AG04449 (cell line): ENCODE measurements around the gene FGFBP3.

ENCODE experiments used
- CTCF ChIA-PET: fragments of 350-600 bp; formaldehyde crosslinking; extraction: SDS; loops from one replicate; lab custom pipeline; 2021; ENCODE audit warnings: antibody characterized with exemption; lab: Yijun Ruan, JAX
- POLR2A ChIA-PET: fragments of 400-600, 350-600 bp; formaldehyde crosslinking; extraction: SDS; loops from one replicate; lab custom pipeline; 2020; ENCODE audit warnings: antibody characterized with exemption, inconsistent platforms; lab: Yijun Ruan, JAX
- DNase-seq: peaks from one replicate; pipeline ENCODE4 v3.0.0-alpha.2; 2010; ENCODE audit warnings: low read depth, low spot score
- H3K4me3 ChIP-seq: 2 replicates; pipeline ENCODE4 v1.5.1; 2011; ENCODE audit warnings: low read depth, mild to moderate bottlenecking, control low read depth, low read length
- TF ChIP-seq, protein P1 (sequence below): IDR thresholded peaks from one replicate; pipeline ENCODE4 v1.5.1; 2011; ENCODE audit warnings: mild to moderate bottlenecking, moderate library complexity, low read length, control low read depth, inconsistent platforms; ENCODE audit not compliant: insufficient read depth; ENCODE audit errors: missing control alignments

FGFBP3 gene

DNA sequence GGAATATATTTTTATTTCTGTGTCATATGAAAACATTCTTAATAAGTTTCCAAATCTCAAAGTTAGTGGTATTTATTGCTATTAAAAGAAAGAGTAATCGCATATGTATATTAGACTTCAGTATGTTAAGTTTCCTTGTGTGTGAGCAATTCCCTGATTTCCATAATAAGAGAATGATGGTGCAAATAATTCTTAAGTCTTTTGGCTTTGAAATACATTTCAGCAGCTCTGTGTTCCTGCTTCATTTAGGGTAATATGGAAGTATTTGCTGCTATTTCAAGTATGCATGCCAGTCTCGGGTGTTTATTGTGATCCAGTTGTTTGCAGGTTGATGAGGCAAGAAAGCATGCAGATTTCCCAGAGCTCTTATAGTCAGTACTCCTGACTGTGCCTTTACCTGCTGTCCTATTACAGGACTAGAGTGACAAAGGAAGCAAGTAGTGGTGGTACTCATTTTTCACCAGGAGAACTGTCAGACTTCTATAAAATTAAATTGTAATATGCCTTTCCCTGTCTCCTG, 43.7 kb downstream of the FGFBP3 start:
- POLR2A ChIA-PET: no interaction called here
- no peak overlapping the region for H3K4me3 ChIP-seq
- TF ChIP-seq, protein P1, sequence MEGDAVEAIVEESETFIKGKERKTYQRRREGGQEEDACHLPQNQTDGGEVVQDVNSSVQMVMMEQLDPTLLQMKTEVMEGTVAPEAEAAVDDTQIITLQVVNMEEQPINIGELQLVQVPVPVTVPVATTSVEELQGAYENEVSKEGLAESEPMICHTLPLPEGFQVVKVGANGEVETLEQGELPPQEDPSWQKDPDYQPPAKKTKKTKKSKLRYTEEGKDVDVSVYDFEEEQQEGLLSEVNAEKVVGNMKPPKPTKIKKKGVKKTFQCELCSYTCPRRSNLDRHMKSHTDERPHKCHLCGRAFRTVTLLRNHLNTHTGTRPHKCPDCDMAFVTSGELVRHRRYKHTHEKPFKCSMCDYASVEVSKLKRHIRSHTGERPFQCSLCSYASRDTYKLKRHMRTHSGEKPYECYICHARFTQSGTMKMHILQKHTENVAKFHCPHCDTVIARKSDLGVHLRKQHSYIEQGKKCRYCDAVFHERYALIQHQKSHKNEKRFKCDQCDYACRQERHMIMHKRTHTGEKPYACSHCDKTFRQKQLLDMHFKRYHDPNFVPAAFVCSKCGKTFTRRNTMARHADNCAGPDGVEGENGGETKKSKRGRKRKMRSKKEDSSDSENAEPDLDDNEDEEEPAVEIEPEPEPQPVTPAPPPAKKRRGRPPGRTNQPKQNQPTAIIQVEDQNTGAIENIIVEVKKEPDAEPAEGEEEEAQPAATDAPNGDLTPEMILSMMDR: no peak
- no peak for DNase-seq
- CTCF ChIA-PET: interaction anchor here (1.0 kb wide), 3 partner anchors 47 to 230 kb away, joined by 3 read pairs; no protein-coding TSS in a partner anchor

DNA sequence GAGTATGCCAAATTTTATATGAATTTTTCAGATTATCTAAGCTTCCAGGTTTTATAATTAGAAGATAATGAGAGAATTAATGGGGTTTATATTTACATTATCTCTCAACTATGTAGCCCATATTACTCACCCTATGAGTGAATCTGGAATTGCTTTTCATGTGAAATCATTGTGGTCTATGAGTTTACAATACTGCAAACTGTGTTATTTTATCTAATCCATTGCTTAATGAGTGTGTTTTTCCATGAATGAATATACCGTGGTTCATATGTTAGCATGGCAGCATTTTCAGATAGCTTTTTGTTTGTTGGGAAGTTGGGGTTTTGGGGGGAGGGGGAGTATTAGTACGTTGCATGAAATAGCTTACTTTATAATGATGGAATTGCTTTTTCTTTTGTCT, 44.5 kb downstream of the FGFBP3 start:
- no peak overlapping the region for H3K4me3 ChIP-seq
- TF ChIP-seq, protein P1: no peak
- ChIA-PET CTCF (interaction anchor here (1.0 kb wide), 3 partner anchors 48 to 229 kb away, joined by 3 read pairs; no protein-coding TSS in a partner anchor), POLR2A (interaction anchor here (1.2 kb wide), 1 partner anchor 44 kb away, joined by 3 read pairs; no protein-coding TSS in a partner anchor)
- no peak for DNase-seq

DNA sequence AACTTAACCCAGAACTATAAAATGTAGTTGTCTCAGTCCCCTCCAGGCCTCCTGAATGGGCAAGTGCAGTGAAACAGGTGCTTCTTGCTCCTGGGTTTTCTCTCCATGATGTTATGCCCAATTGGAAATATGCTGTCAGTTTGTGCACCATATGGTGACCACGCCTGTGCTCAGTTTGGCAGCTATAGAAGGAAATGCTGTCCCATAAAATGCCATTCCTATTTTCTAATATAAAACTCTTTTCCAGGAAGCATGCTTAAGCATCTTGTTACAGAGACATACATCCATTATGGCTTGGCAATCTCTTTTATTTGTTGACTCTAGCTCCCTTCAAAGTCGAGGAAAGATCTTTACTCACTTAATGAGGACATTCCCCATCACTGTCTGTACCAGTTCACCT, 45.2 kb downstream of the FGFBP3 start:
- no peak overlapping the region for H3K4me3 ChIP-seq
- ChIA-PET POLR2A (interaction anchor here (1.2 kb wide), 1 partner anchor 44 kb away, joined by 3 read pairs; no protein-coding TSS in a partner anchor), CTCF (interaction anchor here (1.6 kb wide), 1 partner anchor 49 kb away, joined by 6 read pairs; no protein-coding TSS in a partner anchor)
- no peak for DNase-seq
- TF ChIP-seq, protein P1: no peak

DNA sequence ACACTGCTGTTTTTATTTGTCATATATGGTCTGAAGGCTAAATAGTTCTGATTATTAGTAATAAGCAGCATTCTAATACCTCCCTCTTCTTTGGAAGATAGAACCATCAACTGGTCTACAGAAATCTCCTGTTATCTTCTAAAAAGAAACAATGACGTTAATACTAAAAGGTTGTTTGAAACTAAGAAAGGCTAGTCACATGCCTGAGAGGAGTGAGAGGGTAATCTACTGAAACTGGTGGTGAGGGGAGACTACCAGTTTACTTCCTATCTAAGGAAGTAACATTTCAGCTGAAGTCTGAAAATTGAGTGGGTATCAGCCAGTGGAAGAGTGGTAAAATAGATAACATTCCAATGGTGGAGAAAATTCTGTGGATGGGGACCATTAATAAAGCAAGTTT, 48.4 kb downstream of the FGFBP3 start:
- POLR2A ChIA-PET: no interaction called here
- CTCF ChIA-PET: no interaction called here
- no peak for DNase-seq
- TF ChIP-seq, protein P1: no peak
- no peak overlapping the region for H3K4me3 ChIP-seq

DNA sequence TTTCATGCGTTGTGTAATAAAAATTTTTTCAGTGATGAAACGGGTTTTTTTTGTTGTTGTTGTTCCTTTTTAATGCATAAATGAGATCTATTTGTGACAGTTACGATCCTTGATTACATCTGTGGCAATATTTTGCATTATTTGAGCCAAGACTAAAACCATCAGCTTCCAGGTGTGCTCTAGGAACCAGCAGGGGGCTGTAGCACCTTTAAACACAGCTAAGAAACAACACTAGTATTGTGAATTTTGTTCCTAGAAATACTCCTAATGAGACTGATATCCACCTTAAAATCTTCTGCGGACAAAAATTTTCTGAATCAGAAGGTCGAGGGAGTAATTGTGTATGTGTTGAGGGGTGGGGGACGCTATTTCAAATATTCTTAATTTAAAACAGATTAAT, 52.6 kb downstream of the FGFBP3 start:
- no peak overlapping the region for H3K4me3 ChIP-seq
- no peak for DNase-seq
- ChIA-PET CTCF (interaction anchor here (0.7 to 1.3 kb wide), 5 partner anchors 27 to 55 kb away, joined by 3 to 4 read pairs (median 3); no protein-coding TSS in a partner anchor), POLR2A (no interaction called here)
- TF ChIP-seq, protein P1: peak; percentile 19
